IPS-11a (cell line): ENCODE results near the gene CXCR5.

ENCODE experiments used
- H3K4me3 ChIP-seq: one replicate; pipeline ENCODE4 v1.5.1; 2013; ENCODE audit warnings: low read depth, low read length, control low read depth

The CXCR5 gene

GRCh38 chr11:118924591-118925585 lies 41.2 kb downstream of the CXCR5 start:
- H3K4me3 ChIP-seq: peak overlapping the region; percentile 94

GRCh38 chr11:118927554-118928100 lies 43.9 kb downstream of the CXCR5 start:
- no peak overlapping the region for H3K4me3 ChIP-seq

- H3K4me3 ChIP-seq: peak overlapping the region; percentile 78
Measured at GRCh38 chr11:118928101-118928869, 44.6 kb downstream of the CXCR5 start.

- H3K4me3 ChIP-seq: peak overlapping the region; percentile 78
Measured at GRCh38 chr11:118928870-118929500, 45.3 kb downstream of the CXCR5 start.

- H3K4me3 ChIP-seq: peak overlapping the region; percentile 78
Measured at GRCh38 chr11:118929501-118930093, 45.9 kb downstream of the CXCR5 start.

- peak overlapping the region; percentile 78 for H3K4me3 ChIP-seq
Measured at GRCh38 chr11:118930094-118930712, 46.5 kb downstream of the CXCR5 start.

GRCh38 chr11:118931571-118931970 lies 47.9 kb downstream of the CXCR5 start:
- no peak overlapping the region for H3K4me3 ChIP-seq

GRCh38 chr11:118933486-118933885 lies 49.8 kb downstream of the CXCR5 start:
- H3K4me3 ChIP-seq: no peak overlapping the region

- H3K4me3 ChIP-seq: no peak overlapping the region
Measured at GRCh38 chr11:118935376-118935775, 51.7 kb downstream of the CXCR5 start.

- H3K4me3 ChIP-seq: no peak overlapping the region
Measured at GRCh38 chr11:118938491-118939403, 55.1 kb downstream of the CXCR5 start.

GRCh38 chr11:118939404-118939915 lies 55.8 kb downstream of the CXCR5 start:
- H3K4me3 ChIP-seq: no peak overlapping the region

- no peak overlapping the region for H3K4me3 ChIP-seq
Measured at GRCh38 chr11:118939953-118940598, 56.4 kb downstream of the CXCR5 start.

GRCh38 chr11:118947091-118947490 lies 63.4 kb downstream of the CXCR5 start:
- H3K4me3 ChIP-seq: no peak overlapping the region
